ENCODE measurements around the gene ARID3C.

Gene ARID3C

GRCh38 chr9:34627716-34628655, 880 bp downstream of the ARID3C start:
- DNase-seq (ENCODE audit: low read depth) = no peak
- H3K4me3 ChIP-seq (ENCODE audit: low read length) = no peak overlapping the region
- TF ChIP-seq CTCF (IDR thresholded peaks at IDR 0.05; ENCODE audit: insufficient read depth, low read depth, low read length, missing control alignments) = no peak

GRCh38 chr9:34625186-34625486, 3.7 kb downstream of the ARID3C start:
- no peak overlapping the region for H3K4me3 ChIP-seq (ENCODE audit: low read length)
- no peak for TF ChIP-seq CTCF (IDR thresholded peaks at IDR 0.05; ENCODE audit: insufficient read depth, low read depth, low read length, missing control alignments)
- no peak for DNase-seq (ENCODE audit: low read depth)

- H3K4me3 ChIP-seq (ENCODE audit: low read length) = no peak overlapping the region
- TF ChIP-seq CTCF (IDR thresholded peaks at IDR 0.05; ENCODE audit: insufficient read depth, low read depth, low read length, missing control alignments) = no peak
- DNase-seq (ENCODE audit: low read depth) = no peak
Observed at GRCh38 chr9:34624475-34625185, 4.2 kb downstream of the ARID3C start.

- TF ChIP-seq CTCF (IDR thresholded peaks at IDR 0.05; ENCODE audit: insufficient read depth, low read depth, low read length, missing control alignments) = no peak
- H3K4me3 ChIP-seq (ENCODE audit: low read length) = no peak overlapping the region
Observed at GRCh38 chr9:34623374-34624235, 5.3 kb downstream of the ARID3C start.

GRCh38 chr9:34620061-34620994, 8.5 kb downstream of the ARID3C start, which contains the start of gene DCTN3:
Gene DCTN3 (minus strand): TSS chr9:34620495. CDS start chr9:34620464, 31 bp downstream.
- TF ChIP-seq CTCF (IDR thresholded peaks at IDR 0.05; ENCODE audit: insufficient read depth, low read depth, low read length, missing control alignments) = no peak
- peak; percentile 95 for DNase-seq (ENCODE audit: low read depth)
- peak within 1 kb of the TSS; percentile 94 for H3K4me3 ChIP-seq (ENCODE audit: low read length)

More at GRCh38 chr9:34623374-34624235, 5.3 kb downstream of the ARID3C start:
- no peak for DNase-seq (ENCODE audit: low read depth)

- DNase-seq (ENCODE audit: low read depth) = no peak
- no peak overlapping the region for H3K4me3 ChIP-seq (ENCODE audit: low read length)
- TF ChIP-seq CTCF (IDR thresholded peaks at IDR 0.05; ENCODE audit: insufficient read depth, low read depth, low read length, missing control alignments) = no peak
Observed at GRCh38 chr9:34615132-34615531, 13.7 kb downstream of the ARID3C start.

Data from epithelial cell of esophagus (primary cell).